ENCODE results near the gene EPHB1. TPM values are rescaled to one million over a fixed set of nuclear protein-coding genes. Genes with fewer than 3 reads are reported as not detected.

EPHB1 gene
- total RNA-seq, result 3.0 TPM
- long read RNA-seq, partial matches to known transcripts, result 1 of 2 reads
- long read RNA-seq, other reads (novel, unspliced or antisense), result 1 of 2 reads

GRCh38 chr3:134794950-134795745 is at the start of gene EPHB1:
Gene EPHB1 (plus strand): TSS chr3:134795260.
- peaks cover 51% of the 10 kb centered on the region for H3K27me3 ChIP-seq (ENCODE audit: low read depth)
- no peak within 1 kb of the TSS for H3K27ac ChIP-seq
- intact Hi-C loops (cut with DNase I), result no loop called here
- ATAC-seq (peak; percentile 90 to 91), DNase-seq (peak; percentile 81)
- H3K9me3 ChIP-seq, result no peaks in the 10 kb centered on the region
- H3K4me1 ChIP-seq, result peaks cover 24% of the 10 kb centered on the region
- peak within 1 kb of the TSS; percentile 53 for H3K4me3 ChIP-seq
- TF ChIP-seq, protein P1, sequence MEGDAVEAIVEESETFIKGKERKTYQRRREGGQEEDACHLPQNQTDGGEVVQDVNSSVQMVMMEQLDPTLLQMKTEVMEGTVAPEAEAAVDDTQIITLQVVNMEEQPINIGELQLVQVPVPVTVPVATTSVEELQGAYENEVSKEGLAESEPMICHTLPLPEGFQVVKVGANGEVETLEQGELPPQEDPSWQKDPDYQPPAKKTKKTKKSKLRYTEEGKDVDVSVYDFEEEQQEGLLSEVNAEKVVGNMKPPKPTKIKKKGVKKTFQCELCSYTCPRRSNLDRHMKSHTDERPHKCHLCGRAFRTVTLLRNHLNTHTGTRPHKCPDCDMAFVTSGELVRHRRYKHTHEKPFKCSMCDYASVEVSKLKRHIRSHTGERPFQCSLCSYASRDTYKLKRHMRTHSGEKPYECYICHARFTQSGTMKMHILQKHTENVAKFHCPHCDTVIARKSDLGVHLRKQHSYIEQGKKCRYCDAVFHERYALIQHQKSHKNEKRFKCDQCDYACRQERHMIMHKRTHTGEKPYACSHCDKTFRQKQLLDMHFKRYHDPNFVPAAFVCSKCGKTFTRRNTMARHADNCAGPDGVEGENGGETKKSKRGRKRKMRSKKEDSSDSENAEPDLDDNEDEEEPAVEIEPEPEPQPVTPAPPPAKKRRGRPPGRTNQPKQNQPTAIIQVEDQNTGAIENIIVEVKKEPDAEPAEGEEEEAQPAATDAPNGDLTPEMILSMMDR (IDR thresholded peaks at IDR 0.05), result peak; percentile 86
- H3K36me3 ChIP-seq, result no peaks in the 10 kb centered on the region

DNA sequence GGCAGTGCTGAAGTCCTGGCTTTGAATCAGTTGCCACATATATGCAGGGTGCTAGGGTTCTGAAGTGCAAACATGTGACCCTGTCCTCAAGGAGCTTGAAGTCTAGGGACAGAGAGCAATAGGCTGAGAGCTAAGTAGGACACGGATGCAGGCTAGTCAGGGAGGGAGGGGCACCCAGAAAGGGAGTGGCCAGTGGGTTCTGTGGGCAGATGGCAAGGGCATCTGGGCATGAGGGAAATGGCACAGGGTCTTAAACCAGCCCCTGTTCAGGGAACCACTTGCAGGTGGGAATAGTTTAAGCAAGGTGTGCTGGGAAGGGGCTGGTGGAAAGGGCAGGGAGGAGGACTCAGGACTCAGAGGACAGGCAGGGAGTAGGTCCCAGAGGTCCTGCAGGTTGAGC is 46.4 kb upstream of the EPHB1 start:
- DNase-seq (no peak), ATAC-seq (no peak)
- Histone ChIP-seq H3K4me3 (no peak overlapping the region), H3K36me3 (no peaks in the 10 kb centered on the region), H3K4me1 (no peaks in the 10 kb centered on the region), H3K9me3 (no peaks in the 10 kb centered on the region), H3K27ac (no peak overlapping the region), H3K27me3 (ENCODE audit: low read depth) (no peaks in the 10 kb centered on the region)
- intact Hi-C loops (cut with DNase I), result no loop called here
- TF ChIP-seq, protein P1 (IDR thresholded peaks at IDR 0.05), result no peak

- ATAC-seq (no peak), DNase-seq (no peak)
- Histone ChIP-seq H3K27ac (no peak overlapping the region), H3K27me3 (ENCODE audit: low read depth) (no peaks in the 10 kb centered on the region), H3K36me3 (no peaks in the 10 kb centered on the region), H3K4me3 (no peak overlapping the region), H3K4me1 (no peaks in the 10 kb centered on the region), H3K9me3 (no peaks in the 10 kb centered on the region)
- intact Hi-C loops (cut with DNase I), result no loop called here
- TF ChIP-seq, protein P1 (IDR thresholded peaks at IDR 0.05), result no peak
Observed at GRCh38 chr3:134749174-134749573, 45.9 kb upstream of the EPHB1 start.

GRCh38 chr3:134749802-134750553 is 45.1 kb upstream of the EPHB1 start:
- DNase-seq (no peak), ATAC-seq (no peak)
- TF ChIP-seq, protein P1 (IDR thresholded peaks at IDR 0.05), result no peak
- Histone ChIP-seq H3K4me3 (no peak overlapping the region), H3K4me1 (no peaks in the 10 kb centered on the region), H3K36me3 (no peaks in the 10 kb centered on the region), H3K27ac (no peak overlapping the region), H3K27me3 (ENCODE audit: low read depth) (no peaks in the 10 kb centered on the region), H3K9me3 (no peaks in the 10 kb centered on the region)
- intact Hi-C loops (cut with DNase I), result no loop called here

DNA sequence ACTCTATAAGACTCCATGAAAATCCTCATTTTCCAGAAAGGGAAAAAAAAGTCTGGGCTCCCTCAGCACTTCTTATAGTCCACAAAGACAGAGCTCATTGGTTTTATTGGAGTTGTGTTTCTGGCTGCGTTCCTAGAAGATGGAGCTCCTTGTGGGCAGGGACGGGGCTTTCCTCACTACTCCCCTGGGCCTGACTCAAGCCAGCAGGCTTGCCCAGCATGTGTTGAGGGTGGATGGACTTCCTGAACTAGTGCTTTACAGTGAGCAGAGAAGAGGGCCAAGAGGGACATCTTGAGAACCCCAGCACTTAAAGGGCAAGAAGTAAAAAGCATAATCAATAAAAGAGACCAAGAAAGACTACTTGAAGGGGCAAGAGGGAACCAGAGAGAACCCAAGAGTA is 43.2 kb upstream of the EPHB1 start:
- H3K4me3 ChIP-seq, result no peak overlapping the region
- no peaks in the 10 kb centered on the region for H3K9me3 ChIP-seq
- H3K27me3 ChIP-seq (ENCODE audit: low read depth), result no peaks in the 10 kb centered on the region
- H3K4me1 ChIP-seq, result no peaks in the 10 kb centered on the region
- no peak overlapping the region for H3K27ac ChIP-seq
- intact Hi-C loops (cut with DNase I), result no loop called here
- DNase-seq (no peak), ATAC-seq (no peak)
- TF ChIP-seq, protein P1 (IDR thresholded peaks at IDR 0.05), result no peak
- H3K36me3 ChIP-seq, result no peaks in the 10 kb centered on the region

All from lower lobe of right lung (tissue), 2 donors.